Central memory CD8-positive, alpha-beta T cell (primary cell): Measurements from ENCODE around the gene BMPER.

Experiments used
- ATAC-seq: fragments of 150-1000 bp; cut with Tn5 transposase; replicated peaks from 2 replicates; pipeline ENCODE4 v1.10.0; 2022; ENCODE audit warnings: mild to moderate bottlenecking, moderate FRiP score, moderate number of reproducible peaks; ENCODE audit not compliant: poor library complexity, severe bottlenecking; ENCODE audit errors: extremely low read depth
- DNase-seq, 2 donors: peaks; one replicate each; pipeline ENCODE4 v3.0.0; 2021; ENCODE audit warnings: low spot score in 2 of 2
- H3K27ac Mint-ChIP-seq: one replicate; pipeline ENCODE4 v1.8.0; 2022; ENCODE audit warnings: low read depth, mild to moderate bottlenecking, moderate library complexity, mixed read lengths
- H3K27me3 Mint-ChIP-seq: one replicate; pipeline ENCODE4 v1.8.0; 2022; ENCODE audit warnings: mixed read lengths
- H3K36me3 Mint-ChIP-seq: one replicate; pipeline ENCODE4 v1.8.0; 2022; ENCODE audit warnings: mild to moderate bottlenecking, moderate library complexity, mixed read lengths; ENCODE audit not compliant: insufficient read depth
- H3K4me1 Mint-ChIP-seq: one replicate; pipeline ENCODE4 v1.8.0; 2022; ENCODE audit warnings: mixed read lengths
- H3K4me3 Mint-ChIP-seq: one replicate; pipeline ENCODE4 v1.8.0; 2022; ENCODE audit warnings: mild to moderate bottlenecking, moderate library complexity, mixed read lengths
- H3K9me3 Mint-ChIP-seq: one replicate; pipeline ENCODE4 v1.8.0; 2022; ENCODE audit warnings: mixed read lengths

The BMPER gene

GRCh38 chr7:34036051-34036920 lies 130.9 kb downstream of the BMPER start:
- Mint-ChIP-seq H3K4me1 (no peaks in the 10 kb centered on the region), H3K4me3 (no peak overlapping the region), H3K27ac (no peak overlapping the region), H3K27me3 (no peaks in the 10 kb centered on the region), H3K36me3 (no peaks in the 10 kb centered on the region), H3K9me3 (peaks cover 4% of the 10 kb centered on the region)
- no peak for ATAC-seq
- DNase-seq = no peak

DNA sequence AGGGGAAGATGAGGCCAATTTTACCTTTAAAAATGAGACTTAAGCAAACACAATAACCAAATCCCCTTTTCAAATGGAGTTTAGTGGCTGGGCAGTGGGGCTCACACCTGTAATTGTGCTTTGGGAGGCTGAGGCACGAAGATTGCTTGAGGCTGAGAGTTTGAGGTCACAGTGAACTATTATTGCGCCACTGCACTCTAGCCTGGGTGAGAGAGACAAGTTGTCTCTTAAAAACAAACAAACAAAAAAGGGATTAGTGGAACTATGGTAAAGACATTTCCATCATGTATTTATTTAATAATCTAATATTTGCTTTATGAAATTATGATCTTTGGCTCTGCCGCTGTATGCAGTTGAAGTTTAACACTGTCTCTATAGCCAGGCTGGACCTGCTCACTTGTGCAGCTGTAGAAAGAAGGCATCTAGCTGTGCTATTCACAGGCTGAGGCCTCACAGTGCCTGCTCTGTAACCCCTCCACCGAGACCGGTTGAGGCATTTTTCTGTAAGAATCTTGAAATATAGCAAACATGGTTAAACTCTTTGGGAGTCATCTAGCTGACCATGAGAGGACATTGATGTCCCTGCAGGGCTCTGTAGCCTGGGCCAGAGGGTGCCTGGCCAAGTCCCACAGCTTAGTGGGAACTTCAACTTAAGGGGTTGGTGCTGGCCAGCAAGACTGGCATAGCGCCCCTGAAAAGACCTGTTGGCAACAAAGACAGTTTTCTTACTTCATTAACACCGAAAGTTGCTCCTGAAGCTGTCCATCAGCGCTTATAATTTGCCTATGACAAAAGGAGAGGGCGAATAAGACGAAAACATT lies 131.8 kb downstream of the BMPER start:
- Mint-ChIP-seq H3K27me3 (no peaks in the 10 kb centered on the region), H3K27ac (no peak overlapping the region), H3K36me3 (no peaks in the 10 kb centered on the region), H3K4me1 (no peaks in the 10 kb centered on the region), H3K9me3 (peaks cover 4% of the 10 kb centered on the region), H3K4me3 (no peak overlapping the region)
- DNase-seq (no peak), ATAC-seq (no peak)

- H3K27me3 Mint-ChIP-seq = no peaks in the 10 kb centered on the region
- DNase-seq (no peak), ATAC-seq (no peak)
- no peak overlapping the region for H3K4me3 Mint-ChIP-seq
- H3K27ac Mint-ChIP-seq = no peak overlapping the region
- H3K36me3 Mint-ChIP-seq = no peaks in the 10 kb centered on the region
- H3K4me1 Mint-ChIP-seq = no peaks in the 10 kb centered on the region
- peaks cover 4% of the 10 kb centered on the region for H3K9me3 Mint-ChIP-seq
Measured at GRCh38 chr7:34038816-34039470, 133.6 kb downstream of the BMPER start.

GRCh38 chr7:34041707-34042106 lies 136.4 kb downstream of the BMPER start:
- Mint-ChIP-seq H3K27ac (no peak overlapping the region), H3K27me3 (no peaks in the 10 kb centered on the region), H3K36me3 (no peaks in the 10 kb centered on the region), H3K9me3 (no peaks in the 10 kb centered on the region), H3K4me1 (no peaks in the 10 kb centered on the region), H3K4me3 (no peak overlapping the region)
- ATAC-seq (no peak), DNase-seq (no peak)

GRCh38 chr7:34042406-34042805 lies 137.1 kb downstream of the BMPER start:
- Mint-ChIP-seq H3K27me3 (no peaks in the 10 kb centered on the region), H3K9me3 (no peaks in the 10 kb centered on the region), H3K4me1 (no peaks in the 10 kb centered on the region), H3K36me3 (no peaks in the 10 kb centered on the region), H3K27ac (no peak overlapping the region), H3K4me3 (no peak overlapping the region)
- ATAC-seq (no peak), DNase-seq (no peak)

- no peaks in the 10 kb centered on the region for H3K9me3 Mint-ChIP-seq
- no peak overlapping the region for H3K27ac Mint-ChIP-seq
- H3K27me3 Mint-ChIP-seq = no peaks in the 10 kb centered on the region
- DNase-seq (no peak), ATAC-seq (no peak)
- no peaks in the 10 kb centered on the region for H3K36me3 Mint-ChIP-seq
- H3K4me3 Mint-ChIP-seq = no peak overlapping the region
- H3K4me1 Mint-ChIP-seq = no peaks in the 10 kb centered on the region
Measured at GRCh38 chr7:34043461-34044305, 138.3 kb downstream of the BMPER start.

GRCh38 chr7:34044306-34044643 lies 138.9 kb downstream of the BMPER start:
- no peaks in the 10 kb centered on the region for H3K4me1 Mint-ChIP-seq
- no peaks in the 10 kb centered on the region for H3K36me3 Mint-ChIP-seq
- no peak overlapping the region for H3K4me3 Mint-ChIP-seq
- ATAC-seq (no peak), DNase-seq (no peak)
- no peak overlapping the region for H3K27ac Mint-ChIP-seq
- H3K9me3 Mint-ChIP-seq = no peaks in the 10 kb centered on the region
- H3K27me3 Mint-ChIP-seq = no peaks in the 10 kb centered on the region

GRCh38 chr7:34044734-34045353 lies 139.5 kb downstream of the BMPER start:
- H3K4me3 Mint-ChIP-seq = no peak overlapping the region
- no peaks in the 10 kb centered on the region for H3K4me1 Mint-ChIP-seq
- H3K27me3 Mint-ChIP-seq = no peaks in the 10 kb centered on the region
- DNase-seq = no peak
- no peak overlapping the region for H3K27ac Mint-ChIP-seq
- no peaks in the 10 kb centered on the region for H3K36me3 Mint-ChIP-seq
- no peak for ATAC-seq
- H3K9me3 Mint-ChIP-seq = no peaks in the 10 kb centered on the region

DNA sequence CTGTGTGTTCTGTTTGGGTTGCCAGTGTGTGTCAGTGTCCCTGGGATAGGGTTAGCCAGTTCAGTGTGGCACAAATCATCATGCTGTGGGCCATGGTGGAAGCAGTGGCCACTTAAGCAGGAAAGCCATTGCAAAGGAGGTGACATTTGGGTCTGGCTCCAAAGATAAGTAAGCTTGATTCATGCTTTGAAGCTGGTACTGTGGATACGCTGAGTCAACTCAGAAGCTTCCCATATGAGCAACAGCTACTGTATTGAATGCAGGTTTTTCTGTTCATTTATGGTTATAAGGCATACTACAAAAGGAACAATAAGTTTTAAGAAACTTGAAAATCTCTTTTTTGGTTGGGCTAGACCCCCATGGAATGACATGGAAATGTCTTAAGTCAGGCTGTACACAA lies 143.1 kb downstream of the BMPER start:
- Mint-ChIP-seq H3K27me3 (no peaks in the 10 kb centered on the region), H3K9me3 (no peaks in the 10 kb centered on the region), H3K4me3 (no peak overlapping the region), H3K4me1 (no peaks in the 10 kb centered on the region), H3K27ac (no peak overlapping the region), H3K36me3 (no peaks in the 10 kb centered on the region)
- ATAC-seq = no peak
- DNase-seq = no peak

GRCh38 chr7:34054075-34054474 lies 148.7 kb downstream of the BMPER start:
- Mint-ChIP-seq H3K4me1 (no peaks in the 10 kb centered on the region), H3K27me3 (no peaks in the 10 kb centered on the region), H3K4me3 (no peak overlapping the region), H3K9me3 (no peaks in the 10 kb centered on the region), H3K27ac (no peak overlapping the region), H3K36me3 (no peaks in the 10 kb centered on the region)
- no peak for DNase-seq
- ATAC-seq = no peak

- Mint-ChIP-seq H3K9me3 (no peaks in the 10 kb centered on the region), H3K27me3 (no peaks in the 10 kb centered on the region), H3K4me1 (no peaks in the 10 kb centered on the region), H3K36me3 (no peaks in the 10 kb centered on the region), H3K4me3 (no peak overlapping the region), H3K27ac (no peak overlapping the region)
- DNase-seq = no peak
- ATAC-seq = no peak
Measured at GRCh38 chr7:34057136-34057535, 151.8 kb downstream of the BMPER start.

DNA sequence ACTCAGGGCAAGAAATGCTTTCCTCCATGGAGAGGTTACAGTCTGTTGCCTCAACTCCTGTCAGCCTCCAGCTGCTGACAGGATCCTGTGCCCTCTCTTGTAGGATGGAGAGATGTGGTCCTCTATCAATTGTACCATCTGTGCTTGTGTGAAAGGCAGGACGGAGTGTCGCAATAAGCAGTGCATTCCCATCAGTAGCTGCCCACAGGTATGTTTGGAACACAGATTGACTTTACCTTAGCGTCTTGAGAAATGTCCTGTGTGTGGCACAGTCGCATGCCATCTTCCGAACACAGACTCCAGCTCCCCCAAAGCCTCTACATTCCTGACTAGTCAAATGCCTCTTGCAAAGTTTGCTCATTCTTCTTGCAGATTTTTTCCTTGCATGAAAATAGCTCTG lies 152.6 kb downstream of the BMPER start:
- H3K9me3 Mint-ChIP-seq = no peaks in the 10 kb centered on the region
- ATAC-seq (no peak), DNase-seq (no peak)
- H3K36me3 Mint-ChIP-seq = no peaks in the 10 kb centered on the region
- no peaks in the 10 kb centered on the region for H3K27me3 Mint-ChIP-seq
- H3K27ac Mint-ChIP-seq = no peak overlapping the region
- H3K4me1 Mint-ChIP-seq = no peaks in the 10 kb centered on the region
- no peak overlapping the region for H3K4me3 Mint-ChIP-seq
